Islet of Langerhans (tissue), 1 donor: Measurements from ENCODE around the gene OR52B2.

ENCODE experiments used
- FAIRE-seq: peaks from one replicate; lab custom pipeline; 2011; peaks lifted over from hg19 to GRCh38; lab: Jason Lieb, UNC

The OR52B2 gene

DNA sequence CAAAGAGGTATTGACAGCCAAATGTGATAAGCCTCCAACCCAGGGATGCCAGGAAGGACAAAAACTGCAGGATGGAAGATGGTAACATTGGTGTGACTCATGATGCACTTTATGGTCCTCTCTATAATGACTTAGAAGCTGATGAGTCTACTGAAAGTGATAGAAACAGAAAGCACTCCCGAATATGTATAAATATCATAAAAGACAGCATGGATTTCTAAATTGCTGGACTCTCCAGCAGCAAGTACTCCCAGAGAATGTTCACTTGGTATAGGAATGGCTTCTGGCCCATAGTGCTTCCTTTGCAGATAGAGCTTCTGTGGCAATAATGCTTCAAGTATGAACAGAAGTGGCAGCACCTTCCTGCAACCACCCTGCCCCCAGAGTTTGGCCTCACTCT, at the start of gene OR52B2:
Gene OR52B2 (minus strand): TSS at position 101 of the 400 bp plus-strand sequence. CDS start 0 bp downstream, at position 101.
- no peak for FAIRE-seq

DNA sequence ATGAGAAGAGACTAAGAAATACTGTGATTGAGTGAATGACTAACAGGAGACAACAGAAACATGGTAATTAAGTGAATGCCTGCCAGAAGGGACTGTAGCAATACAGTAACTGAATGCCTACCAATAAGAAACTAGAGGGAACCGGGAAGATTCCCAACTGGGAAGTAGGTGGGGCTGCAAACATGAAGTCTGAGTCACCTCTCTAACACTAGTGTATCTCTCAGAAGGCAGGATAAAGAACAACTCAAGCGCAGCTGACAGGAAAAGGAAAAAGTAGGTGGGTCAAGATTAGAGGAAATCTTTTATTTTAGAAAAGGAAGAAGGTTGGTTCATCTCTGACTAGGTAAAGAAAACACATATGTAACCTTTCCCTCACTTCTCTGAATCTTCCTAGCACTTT, 49.2 kb upstream of the OR52B2 start:
- FAIRE-seq = no peak

DNA sequence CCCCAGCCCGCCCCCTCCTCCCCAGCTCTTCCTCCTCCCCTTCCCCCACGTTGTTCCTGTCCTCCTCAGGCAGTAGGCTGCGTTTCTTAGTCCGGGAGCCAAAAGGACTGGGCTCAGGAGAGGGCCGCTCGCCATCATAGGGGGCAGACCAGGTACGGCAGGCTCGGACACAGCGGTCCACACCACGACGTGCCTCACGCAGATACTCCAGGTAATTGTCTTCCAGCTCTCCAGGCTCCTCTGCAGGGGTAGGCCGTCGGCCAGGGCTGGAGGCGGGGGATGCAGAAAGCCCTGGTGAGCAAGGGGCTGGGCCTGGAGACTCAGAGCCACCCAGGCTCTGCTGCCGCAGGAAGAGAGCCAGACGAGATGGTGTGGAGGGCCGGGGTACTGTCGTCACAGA, 47.6 kb upstream of the OR52B2 start:
- no peak for FAIRE-seq

DNA sequence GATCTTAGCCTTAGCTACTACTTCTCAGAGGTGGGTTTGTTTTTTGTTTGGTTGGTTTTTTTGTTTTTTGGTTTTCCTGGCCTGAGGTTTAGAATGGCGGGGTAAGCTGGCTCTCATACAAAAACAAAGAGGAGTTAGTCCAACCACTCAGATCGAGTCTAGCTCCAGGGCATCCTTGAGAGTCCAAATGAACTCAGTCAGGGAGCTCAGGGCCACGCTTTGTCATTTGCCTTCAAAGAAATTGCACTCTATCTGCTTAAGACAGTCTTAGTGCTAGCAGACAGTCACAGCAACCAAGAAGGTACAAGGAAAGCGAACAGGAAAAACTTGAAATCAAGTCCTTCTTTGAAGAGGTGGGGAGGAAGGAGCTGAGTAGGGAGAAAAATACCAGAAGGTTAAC, 46.4 kb upstream of the OR52B2 start:
- no peak for FAIRE-seq

DNA sequence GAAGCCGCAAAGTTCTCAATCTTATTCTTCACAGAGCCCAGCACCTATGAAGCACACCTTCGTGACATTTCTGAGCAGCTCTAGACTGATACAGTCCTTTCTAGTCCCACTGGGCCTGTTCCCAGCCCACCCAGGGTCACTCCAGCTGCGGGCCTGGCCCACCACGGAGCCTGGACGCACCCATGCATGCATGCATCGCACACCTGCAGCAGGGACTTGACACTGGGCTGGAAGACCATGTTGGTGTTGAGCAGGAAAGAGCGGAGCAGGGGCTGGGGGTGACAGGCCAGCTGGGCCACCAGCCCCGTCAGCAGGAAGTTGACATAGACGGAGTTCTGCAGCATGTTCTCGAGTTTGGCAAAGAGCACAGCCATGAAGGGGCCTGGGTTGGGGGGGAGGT, 44.4 kb upstream of the OR52B2 start:
- FAIRE-seq = no peak

DNA sequence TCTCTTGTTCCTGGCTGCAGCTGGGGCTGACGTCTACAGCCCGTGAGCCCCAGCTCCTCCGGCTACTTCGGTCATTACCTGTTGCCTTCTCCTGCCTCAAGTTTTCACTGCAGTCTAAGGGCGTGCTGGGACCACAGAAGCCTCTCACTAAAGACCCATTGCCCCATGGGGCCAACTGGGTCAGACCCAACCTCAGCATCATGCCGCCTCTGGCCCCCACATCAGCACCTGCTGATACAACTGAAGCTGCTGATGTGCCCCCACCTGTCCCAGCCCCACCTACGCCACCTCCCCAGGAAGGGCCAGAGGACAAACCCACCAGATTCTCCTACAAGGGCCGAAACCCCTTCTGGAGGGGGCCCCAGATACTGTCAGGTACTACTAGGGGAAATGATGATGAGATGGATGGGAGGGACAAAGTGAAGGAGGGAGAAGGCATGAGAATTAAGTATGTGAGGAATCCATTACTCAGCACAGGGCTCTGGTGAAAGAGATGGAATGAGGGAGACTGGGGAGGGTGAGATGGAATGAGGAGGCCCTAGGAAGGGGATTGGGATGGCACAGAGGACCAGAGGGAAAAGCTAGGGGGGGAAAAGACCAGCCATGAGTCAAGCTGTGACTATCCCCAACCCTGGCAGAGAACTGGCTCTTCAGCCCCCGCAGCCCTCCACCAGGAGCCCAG, 40.3 kb upstream of the OR52B2 start:
- no peak for FAIRE-seq

DNA sequence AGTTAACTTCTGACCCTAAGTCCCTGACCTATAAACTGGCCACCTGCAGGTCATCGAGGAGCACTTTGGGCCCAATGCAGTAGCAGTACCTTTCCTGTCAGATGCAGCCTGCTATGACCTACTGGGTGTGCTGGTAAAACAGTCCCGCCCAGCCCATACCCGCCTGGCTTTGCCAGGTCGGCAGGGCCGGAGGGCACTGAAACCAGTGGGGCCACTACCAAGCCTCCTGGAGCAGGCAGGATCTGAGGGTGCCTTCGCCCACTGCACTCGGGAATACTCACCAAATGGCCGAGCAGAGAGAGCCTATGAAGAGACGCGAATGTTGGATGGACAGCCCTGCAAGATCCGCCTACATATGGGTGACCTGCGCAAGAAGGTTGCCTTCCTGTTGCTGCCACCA, 39.7 kb upstream of the OR52B2 start:
- no peak for FAIRE-seq

DNA sequence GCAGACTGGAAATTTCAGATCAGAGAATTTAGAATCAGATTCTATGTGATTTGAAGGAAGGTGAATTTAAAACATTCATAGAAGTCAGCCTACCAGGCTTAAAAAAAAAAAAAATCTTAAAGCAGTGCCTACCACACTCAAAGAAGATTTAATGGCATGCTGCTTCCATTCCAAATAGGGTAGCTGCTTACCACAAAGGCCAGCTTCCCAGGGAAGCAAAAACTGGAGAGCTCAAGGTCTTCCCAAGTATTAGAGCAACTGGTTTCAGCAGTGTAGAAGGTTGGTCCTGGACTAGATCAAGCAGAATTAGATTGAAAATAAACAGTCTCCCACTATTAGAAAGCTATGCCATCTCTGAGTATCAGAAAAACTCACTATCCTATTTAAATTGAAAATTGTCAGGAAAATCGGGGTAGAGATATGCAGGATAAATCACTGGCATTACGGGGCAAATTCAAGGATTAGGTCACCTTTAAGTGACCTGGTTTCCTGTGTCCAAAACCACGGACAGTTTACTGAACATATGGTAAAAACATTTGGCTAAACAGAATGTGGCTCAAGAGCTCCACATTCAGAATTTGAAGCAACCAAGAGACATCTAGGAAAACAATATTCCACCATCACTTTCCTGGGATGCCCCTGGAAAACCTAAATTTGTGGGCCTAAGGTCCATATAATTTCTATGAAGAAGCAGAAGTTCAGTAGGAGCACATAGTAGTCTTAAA, 36.5 kb upstream of the OR52B2 start:
- FAIRE-seq = no peak

DNA sequence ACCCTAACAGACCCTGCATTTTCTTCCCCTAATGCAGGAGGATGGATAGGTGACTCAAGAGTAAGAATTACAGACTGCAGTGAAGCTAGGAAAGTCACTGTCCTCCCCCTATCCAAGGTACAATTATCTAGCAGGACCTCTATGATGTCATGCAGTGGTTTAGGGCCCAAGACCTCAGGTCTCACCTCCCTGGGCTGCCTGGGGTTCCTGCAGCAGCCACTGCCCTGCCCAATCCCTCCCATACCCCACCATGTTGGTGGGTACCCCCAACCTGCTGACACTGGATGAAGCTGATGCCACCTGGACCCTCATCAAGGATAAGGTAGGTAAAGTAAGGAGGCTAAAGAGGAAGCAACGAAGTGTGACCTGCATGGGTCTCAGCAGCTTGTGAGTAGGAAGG, 35.2 kb upstream of the OR52B2 start, which contains the start of gene C11orf42:
Gene C11orf42 (plus strand): TSS at position 192 of the 400 bp plus-strand sequence. CDS start 59 bp downstream, at position 251.
- no peak for FAIRE-seq

DNA sequence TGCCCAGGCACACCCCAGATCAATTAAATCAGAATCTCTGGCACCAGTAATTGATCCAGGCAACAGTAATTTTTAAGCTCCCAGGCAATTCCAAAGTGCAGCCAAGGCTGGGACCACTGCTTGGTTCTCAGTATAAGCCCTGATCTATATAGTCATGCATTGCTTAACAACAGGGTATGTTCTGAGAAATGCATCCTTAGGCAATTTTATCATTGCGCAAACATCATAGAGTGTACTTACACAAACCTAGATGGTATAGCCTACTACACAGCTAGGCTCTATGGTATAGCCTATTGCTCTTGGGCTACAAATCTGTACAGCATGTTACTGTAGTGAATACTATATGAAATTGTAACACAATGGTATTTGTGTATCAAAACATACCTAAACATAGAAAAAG, 34.6 kb upstream of the OR52B2 start:
- FAIRE-seq = no peak

DNA sequence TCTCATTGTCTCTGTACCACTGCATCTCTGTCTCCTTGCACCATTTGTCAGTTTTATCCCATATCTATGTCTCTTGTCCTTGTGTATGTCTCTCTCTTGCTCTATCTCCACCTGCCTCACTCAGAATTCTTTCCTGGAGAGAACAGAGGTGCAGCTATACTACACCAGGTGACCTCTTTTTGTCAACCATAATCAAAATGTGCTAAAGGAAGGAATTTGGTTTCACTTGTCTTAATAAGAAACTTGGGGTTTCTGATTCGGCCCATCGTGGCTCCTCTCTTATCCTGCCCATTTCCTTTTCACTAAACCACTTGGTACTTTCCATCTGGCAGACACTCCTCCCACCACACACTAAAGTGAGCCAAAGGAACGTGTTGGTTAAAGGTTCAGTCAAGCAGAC, 33.2 kb upstream of the OR52B2 start:
- FAIRE-seq = no peak

DNA sequence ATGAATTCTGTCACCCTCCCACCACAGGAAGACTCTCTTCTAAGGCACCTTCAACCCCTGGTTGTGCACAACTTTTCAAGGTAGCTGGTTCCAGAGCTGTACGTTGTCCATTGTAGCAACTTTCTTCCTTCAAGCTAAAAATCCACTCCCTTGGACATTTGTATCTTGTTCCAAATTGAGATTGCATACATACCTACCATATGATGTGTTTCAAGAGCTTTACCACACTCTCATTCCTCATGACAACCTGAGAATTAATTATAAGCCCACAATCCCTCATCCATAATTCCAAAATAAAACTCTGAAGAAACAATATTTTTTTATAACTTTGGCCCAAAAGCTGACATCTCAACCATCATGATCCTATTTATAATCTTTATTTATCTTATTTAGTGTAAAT, 31.9 kb upstream of the OR52B2 start:
- no peak for FAIRE-seq

DNA sequence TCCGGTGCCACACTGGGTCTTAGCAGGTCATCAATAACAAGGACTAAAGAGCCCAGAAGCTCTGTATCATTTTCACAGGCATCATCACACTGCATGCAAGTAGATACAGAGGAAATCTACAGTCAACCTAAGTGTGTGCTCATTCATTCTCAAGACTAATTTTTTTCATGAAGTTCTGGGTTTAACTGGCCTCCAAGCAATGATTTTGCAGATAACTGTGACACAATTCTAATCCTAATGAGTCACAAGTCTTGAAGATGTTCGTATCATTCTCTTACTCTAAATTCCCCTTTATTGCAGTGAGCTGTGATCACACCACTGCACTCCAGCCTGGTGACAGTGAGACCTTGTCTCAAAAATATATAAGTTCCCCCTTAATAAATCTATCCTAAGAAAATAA, 31.4 kb upstream of the OR52B2 start:
- FAIRE-seq = no peak

DNA sequence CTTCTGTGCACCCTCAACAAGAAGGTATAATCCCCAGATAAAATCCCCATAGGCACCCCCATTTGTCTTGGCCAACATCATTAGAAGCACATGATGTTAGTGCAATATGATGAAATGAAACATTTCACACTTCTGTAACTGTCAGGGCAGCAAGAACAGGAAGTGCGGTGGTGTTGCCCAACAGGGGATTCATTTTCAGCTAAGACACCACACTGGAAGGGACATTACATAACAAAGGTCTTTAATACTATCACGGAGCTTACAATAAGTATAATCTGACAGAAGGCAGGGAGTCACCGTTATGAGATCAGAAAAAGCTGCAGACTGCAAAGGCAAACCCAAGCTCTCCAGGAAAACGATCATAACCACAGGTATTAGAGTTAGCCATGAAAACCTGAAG, 30.8 kb upstream of the OR52B2 start:
- FAIRE-seq = no peak

DNA sequence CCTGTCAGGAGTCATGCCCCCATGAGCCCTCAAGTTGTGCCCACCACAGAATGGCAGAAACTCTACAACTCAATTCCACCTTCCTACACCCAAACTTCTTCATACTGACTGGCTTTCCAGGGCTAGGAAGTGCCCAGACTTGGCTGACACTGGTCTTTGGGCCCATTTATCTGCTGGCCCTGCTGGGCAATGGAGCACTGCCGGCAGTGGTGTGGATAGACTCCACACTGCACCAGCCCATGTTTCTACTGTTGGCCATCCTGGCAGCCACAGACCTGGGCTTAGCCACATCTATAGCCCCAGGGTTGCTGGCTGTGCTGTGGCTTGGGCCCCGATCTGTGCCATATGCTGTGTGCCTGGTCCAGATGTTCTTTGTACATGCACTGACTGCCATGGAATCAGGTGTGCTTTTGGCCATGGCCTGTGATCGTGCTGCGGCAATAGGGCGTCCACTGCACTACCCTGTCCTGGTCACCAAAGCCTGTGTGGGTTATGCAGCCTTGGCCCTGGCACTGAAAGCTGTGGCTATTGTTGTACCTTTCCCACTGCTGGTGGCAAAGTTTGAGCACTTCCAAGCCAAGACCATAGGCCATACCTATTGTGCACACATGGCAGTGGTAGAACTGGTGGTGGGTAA, 29.2 kb upstream of the OR52B2 start, which contains the start of gene OR52W1:
Gene OR52W1 (plus strand): TSS at position 51 of the 637 bp plus-strand sequence. CDS start 0 bp downstream, at position 51.
- no peak for FAIRE-seq

DNA sequence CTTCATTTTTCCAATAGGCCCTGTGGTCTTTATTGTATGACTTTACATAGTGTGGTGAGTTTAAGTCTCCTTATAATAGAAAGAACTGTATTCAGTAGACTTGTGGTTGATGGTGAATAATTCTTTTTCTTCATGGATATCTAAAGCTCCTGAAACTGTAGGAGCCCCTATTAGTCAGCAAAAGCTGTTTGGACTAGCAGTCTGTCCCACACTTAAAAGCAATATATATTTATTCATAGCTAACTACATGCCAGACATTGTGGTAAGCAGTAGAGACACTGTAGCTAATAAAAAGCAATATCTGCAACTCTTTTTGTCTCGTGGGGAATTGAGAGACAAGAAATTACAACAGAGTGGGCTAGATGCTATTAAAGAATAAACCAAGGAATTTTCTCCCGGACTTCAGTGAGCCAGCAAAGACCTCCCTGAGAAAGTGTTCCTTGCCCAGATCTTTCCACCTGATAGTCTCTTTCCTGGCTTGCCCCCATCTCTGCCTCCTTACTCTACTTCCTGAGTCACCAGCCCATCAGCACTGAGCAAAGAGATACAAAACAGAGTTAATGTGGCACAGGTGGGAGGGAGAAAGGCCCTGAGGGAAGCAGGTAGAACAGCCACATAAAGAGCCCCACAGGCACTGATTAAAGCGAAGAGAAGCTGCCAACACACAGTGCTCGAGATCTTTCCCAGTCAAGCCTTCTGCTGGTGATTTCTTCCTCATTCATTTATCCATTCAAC, 27.5 kb upstream of the OR52B2 start:
- no peak for FAIRE-seq

DNA sequence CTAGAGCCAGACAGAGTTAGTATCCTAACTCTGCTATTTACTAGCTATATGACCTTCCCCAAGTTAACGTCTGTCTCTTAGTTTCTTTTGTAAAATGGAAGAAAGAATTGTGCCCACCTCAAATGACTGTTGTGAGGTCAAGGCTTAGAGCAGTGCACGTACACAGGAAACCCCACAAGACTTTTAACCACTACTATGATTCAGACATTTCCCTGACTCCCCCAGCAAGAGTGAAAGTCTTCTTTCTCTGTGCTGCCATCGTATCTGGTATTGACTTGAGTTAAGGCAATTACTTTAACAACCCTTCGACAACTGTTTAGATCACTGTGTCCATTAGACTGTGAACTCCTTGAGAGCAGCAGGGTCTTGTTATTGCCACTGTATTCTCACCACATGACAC, 26.3 kb upstream of the OR52B2 start:
- FAIRE-seq = no peak

DNA sequence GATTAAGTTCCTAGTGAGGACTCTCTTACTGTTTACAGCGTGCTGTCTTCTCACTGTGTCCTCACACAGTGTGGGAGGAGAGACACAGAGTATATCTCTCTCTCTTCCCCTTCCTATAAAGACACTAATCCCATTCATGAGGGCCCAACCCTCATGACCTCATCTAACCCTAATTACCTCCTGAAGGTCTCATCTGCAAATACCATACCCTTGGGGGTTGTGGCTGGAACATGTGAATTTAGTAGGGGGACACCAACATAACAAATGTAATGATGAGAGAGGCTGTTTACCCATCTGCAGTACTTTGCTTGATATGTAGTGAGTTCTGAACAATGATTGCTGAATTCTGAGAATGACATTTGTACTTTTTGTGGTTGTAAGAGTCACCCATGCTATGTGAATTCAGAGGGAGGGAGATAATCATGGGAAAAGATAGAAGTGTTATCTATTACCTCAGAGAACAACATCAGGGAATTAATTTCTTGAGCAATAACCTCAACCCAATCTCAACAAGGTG, 24.0 kb upstream of the OR52B2 start:
- no peak for FAIRE-seq

DNA sequence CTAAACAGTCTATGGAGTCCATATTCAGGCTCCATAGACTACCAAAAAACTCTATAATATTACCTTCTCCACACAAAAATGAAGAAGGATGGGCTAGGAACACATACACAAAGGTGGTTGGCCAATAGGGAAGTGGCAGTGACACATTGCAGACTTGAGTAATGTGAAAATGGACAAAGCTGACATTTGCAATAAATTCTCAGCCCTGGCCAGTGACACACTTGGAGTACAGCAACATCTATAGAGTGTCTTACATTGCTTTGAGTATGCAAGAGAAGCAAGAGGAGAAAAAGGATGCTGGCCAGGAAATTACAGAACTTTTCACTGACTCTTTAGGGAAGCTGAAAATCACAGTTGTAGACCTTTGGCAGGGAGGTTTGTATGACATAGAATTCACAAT, 21.6 kb upstream of the OR52B2 start:
- no peak for FAIRE-seq

DNA sequence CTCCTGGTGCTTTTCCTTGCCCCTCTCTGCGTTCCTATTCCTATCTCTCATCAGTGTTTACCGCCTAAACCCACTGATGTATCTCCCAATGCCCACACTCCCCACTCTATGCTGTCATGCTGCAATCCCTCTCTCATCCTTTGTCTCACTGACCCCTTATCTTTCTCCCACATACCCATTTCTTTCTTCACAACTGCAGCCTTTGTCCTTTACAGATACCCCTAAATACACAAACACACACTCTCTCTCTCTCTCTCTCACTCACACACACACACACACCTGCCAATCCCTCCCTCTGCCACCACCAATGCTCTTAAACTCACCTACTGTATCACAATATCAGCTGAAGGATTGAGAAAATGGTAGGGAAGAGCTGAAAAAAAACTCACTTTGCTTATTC, 5.3 kb upstream of the OR52B2 start:
- no peak for FAIRE-seq

DNA sequence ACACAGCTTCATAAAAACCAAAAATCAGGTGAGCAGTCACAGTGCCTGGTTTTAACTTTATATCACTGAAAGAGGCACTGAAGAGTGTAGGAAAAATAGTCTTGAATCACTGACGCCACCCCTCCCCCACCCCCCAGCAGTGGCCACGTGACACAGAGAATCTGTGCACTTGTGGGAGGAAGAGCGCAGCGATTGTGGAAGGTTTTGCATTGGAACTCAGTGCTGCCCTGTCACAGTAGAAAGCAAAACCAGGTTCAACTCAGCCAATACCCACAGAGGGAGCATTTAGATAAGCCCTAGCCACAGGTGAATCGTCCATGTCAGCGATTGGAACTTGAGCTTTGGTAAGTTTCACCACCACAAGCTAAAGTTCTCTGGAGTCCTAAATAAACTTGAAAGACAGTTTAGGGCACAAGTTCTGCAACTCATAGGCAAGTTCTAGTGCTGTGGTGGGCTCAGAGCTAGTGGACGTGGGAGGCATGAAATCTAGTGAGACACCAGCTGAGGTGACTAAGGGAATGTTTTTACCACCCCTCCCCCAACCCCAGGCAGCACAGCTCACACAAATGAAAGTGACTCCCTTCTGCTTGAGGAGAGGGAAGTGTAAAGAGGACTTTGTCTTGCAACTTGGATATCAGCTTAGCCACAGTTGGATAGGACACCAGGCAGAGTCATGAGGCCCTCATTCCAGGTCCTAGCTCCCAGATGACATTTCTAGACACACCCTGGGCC, 13.3 kb downstream of the OR52B2 start:
- no peak for FAIRE-seq

DNA sequence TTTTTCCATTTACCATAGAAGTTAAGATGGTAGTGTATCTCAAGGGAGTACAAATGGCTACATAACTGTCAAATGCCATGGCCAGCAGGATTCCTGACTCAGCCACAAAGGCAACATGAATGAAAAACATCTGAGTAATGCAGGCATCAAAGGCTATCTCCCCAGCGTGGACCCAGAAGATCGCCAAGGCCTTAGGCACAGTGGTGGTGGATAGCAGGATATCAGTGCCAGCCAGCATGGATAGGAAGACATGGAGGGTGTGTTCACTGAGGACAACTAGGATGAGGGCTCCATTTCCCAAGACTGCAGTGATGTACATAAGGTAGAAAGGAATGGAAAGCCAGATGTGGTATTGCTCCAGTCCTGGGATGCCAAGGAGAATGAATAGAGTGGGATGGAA, 18.0 kb downstream of the OR52B2 start:
- FAIRE-seq = no peak
